HEK293T (cell line): ENCODE data around the gene RBMS1.

ENCODE experiments used
- ARNT ChIP-seq: fragments of 450-650 bp; IDR thresholded peaks from 2 replicates; pipeline ENCODE4 v1.6.1; 2017; ENCODE audit warnings: mild to moderate bottlenecking
- BHLHE40 ChIP-seq: fragments of 450-650 bp; IDR thresholded peaks from 2 replicates; pipeline ENCODE4 v1.6.1; 2016; ENCODE audit warnings: mild to moderate bottlenecking, moderate library complexity, borderline replicate concordance
- FOXA1 ChIP-seq: fragments of 450-650 bp; IDR thresholded peaks from 2 replicates; pipeline ENCODE4 v1.6.1; 2016; ENCODE audit warnings: mild to moderate bottlenecking
- FOXK2 ChIP-seq: fragments of 450-650 bp; IDR thresholded peaks from 2 replicates; pipeline ENCODE4 v1.6.1; 2016; ENCODE audit warnings: mild to moderate bottlenecking
- L3MBTL2 ChIP-seq: fragments of 450-650 bp; conservative IDR thresholded peaks from 2 replicates; pipeline ENCODE4 v1.6.1; 2016; ENCODE audit warnings: mild to moderate bottlenecking
- SP1 ChIP-seq: fragments of 450-650 bp; IDR thresholded peaks from 2 replicates; pipeline ENCODE4 v1.6.1; 2017
- SUZ12 ChIP-seq: fragments of 450-650 bp; IDR thresholded peaks from 2 replicates; pipeline ENCODE4 v1.6.1; 2016; ENCODE audit warnings: mild to moderate bottlenecking
- ZNF384 ChIP-seq: fragments of 450-650 bp; IDR thresholded peaks from 2 replicates; pipeline ENCODE4 v1.6.1; 2016

DNA sequence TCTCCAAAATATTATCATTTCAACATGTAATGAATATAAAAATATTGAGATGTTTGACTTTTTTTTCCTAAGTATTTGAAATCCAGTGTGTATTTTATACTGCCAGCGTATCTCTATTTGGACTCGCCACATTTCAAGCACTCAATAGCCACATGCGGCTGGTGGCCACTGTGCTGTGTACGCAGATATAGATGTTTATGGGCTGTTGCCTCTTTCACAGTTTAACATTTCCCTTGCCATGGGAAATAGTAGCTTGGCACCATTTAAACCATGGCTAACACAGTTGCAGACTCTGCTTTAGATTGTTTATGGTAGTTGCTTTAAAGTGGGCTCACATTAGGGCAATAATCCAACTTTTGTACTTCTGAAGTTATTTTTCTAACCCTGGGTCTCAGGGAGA is 157.0 kb downstream of the RBMS1 start:
- TF ChIP-seq L3MBTL2 = no peak
- no peak for TF ChIP-seq SP1
- no peak for TF ChIP-seq BHLHE40
- no peak for TF ChIP-seq FOXK2
- TF ChIP-seq ZNF384 = no peak
- no peak for TF ChIP-seq FOXA1
- no peak for TF ChIP-seq SUZ12
- TF ChIP-seq ARNT = no peak
